HG03159 (cell line): ENCODE measurements around the gene MAPK7.

Source experiments
- ATAC-seq: cut with Tn5 transposase; IDR thresholded peaks from one replicate; pipeline ENCODE4 v1.9.1; 2021; ENCODE audit warnings: mild to moderate bottlenecking, moderate library complexity; ENCODE audit not compliant: unreplicated experiment

Gene MAPK7

DNA sequence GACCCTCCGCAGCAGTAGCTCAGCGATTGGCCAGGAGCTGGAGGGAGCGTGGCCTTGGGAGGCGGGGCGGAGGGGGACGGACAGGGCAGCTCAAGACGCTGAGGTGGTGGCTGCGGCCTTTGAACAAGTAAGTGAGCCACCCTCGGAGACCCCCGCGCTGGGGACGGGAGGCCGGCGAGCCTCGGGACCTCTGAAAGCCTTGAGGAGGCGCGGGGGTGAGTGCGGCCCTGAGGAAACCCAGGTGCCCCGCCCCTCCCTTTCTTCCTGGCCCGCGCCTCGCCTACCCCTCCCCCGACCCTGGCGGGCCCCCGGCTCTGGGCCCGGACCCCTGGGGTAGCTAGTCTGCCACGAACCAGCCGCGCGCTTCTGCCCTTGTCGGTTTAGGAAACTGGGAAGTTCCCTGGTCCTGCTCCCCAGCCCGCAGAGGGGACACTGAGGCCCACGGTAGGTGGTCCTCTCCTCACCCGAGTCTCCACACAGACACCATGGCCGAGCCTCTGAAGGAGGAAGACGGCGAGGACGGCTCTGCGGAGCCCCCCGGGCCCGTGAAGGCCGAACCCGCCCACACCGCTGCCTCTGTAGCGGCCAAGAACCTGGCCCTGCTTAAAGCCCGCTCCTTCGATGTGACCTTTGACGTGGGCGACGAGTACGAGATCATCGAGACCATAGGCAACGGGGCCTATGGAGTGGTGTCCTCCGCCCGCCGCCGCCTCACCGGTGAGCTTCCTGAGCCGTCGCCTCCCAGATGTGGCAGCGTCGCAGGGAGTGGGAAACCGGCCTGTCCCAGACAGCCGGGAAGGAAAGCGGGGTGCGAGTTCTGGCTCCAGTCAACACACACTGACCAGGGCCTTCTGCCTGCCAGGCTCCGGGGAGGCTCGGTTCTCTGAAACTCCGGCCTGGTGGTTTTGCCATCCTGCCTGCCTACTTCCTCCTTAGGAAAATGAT, at the start of gene MAPK7:
Gene MAPK7 (plus strand): TSS at position 83 of the 945 bp plus-strand sequence. CDS start 403 bp downstream, at position 486.
- peak; percentile 12 for ATAC-seq

DNA sequence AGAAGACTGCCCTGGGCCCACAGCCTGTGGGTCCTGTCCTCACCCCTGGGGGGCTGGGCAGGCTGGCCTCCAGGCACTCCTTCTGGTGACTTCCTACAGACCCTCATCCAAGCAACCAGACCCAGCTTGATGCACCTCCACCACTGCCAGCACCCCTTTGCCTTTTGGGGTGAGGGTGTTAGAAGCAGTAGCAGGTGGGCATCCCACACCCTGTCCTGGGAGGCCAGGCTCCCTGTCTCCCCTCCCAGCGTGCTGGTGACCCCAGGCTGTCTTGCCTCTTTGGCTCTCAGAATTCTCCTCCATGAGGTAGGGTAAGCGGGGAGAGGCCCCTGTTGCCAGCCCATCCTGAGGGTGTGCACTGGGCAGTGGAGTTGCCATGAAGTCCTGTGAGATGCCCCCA, 49.2 kb upstream of the MAPK7 start:
- ATAC-seq, result no peak

DNA sequence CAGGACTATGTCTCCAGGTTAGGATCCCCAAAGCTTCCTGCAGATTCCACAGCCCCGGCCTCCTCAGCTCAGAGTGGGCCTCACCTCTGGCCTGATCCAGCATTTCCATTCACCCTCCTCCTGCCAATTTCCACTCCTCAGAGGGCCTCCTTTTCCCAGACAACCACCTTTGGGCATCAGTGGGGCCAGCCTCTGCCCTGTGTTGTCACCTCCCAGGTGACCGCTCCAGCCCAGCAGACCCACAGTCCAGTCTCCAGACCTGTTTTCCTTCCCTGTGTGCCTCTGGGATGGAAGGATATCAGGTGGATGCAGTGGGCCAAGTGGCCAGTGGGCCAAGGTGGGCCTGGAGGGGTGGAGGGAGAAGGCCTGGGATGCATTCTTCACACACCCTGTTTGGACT, 48.5 kb upstream of the MAPK7 start:
- no peak for ATAC-seq

DNA sequence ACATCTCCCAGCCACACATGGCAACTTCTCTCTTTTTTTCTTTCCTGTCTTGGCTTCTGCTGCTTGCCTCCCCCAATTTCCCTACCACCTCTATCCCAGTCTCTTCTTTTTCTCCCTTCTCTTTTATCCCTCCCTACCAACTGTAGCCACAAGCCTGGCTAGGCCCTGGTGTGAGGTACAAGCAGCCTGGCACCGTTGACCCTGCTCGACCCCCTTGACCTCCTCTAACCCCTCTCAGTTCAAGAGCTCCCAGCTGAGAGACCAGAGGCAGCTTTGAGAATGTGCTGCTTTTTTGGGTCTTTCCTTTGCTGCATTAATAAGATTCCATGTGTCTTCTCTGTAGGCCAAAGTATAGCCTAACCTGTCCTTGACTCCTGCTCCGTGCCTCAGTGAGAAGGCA, 48.0 kb upstream of the MAPK7 start:
- ATAC-seq, result no peak

DNA sequence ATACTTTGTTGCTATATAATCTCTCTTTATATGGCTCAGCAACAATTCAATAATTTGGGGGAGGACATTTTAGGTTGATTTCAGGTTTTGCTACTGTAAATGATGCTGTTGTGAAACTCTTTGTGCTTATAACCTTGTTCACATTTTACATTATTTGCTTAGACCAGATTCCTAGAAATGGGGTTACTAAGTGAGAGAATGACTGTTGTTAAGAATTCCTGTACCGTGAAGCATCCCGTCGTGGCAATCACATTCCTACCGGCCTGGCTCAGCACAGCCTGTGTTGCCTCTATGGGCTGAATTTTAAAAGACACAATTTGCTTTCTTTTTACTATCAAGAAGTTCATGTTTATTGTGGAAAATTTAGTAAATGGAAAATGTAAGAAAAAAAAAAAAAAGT, 47.2 kb upstream of the MAPK7 start:
- no peak for ATAC-seq

DNA sequence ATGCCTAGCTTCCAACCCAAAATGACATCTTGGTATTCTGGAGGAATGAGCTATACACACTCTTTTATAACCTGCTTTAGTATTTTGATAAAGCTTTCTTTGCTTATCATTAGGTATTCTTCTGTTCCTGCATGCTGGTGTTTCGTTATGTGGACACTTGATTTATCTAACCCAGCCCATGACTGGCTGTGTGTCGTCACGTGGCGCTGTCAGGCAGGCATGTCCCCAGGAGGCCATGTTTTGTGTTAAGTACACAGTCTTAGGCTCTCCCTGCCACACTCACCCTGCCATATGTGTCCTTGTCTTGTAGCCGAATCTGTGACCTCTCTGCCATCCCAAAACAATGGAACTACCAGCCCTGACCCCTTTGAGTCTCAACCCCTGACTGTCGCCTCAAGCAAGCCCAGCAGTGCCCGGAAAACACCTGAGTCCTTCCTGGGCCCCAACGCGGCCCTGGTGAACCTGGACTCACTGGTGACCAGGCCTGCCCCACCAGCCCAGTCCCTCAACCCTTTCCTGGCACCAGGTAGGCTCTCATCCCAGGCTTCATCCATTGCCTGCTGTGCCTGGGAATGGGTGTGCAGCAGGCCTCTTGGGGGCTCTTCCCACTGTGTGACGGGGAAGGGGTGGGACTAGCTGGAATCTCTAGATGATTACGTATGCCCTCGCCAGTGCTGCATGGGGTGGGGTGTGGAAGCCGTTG, 46.6 kb upstream of the MAPK7 start:
- ATAC-seq, result no peak

DNA sequence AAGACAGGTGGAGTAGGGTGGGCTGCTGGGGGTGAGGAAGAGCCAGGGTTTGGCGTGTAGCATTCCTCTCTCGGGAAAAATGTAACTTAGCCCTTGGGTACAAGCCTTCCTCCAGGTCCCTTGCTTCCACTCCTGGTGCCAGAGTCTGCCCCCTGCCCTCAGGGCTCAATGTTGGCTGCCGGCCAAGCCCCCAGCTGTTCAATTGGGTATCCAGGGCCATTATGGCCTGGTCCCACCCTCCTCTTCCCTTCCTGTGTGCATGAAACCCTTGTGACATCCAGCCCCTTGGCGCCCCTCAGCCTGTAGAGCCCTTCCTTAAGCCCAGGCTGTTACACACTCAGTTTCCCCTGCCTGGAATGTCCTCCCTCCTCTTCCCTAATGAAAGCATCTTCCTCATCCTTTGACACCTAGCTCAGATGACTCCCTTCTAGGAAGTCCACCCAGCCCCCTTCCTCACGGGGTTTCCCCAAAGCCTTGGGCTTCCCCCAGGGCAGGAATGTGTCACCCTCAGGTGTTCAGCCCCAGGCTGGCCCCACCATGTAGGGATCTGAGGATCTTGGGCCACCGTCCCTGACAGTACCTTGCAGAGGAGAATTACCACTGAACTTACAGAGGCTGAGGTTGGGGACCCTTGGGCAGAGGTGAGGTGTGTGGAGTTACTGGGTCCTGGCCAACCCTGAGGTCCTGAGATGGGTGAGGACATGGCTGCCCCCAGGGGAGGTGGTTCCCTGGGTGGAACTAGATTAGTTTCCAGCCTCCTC, 45.7 kb upstream of the MAPK7 start:
- no peak for ATAC-seq

DNA sequence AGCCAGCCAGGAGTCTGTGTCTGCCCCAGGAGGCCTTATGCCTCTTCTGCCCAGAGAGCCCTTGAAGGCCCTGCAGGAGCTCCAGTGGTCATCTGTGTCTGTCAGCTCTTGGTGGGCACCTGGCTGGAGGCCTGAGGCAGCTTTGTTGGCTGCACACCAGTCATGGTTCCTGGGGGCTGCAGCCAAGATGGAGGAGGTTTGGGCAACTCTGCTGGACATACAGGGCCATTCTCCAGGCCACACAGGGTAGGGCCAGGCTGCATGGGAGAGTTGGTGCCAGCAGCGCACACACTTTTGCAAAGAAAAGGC, 45.2 kb upstream of the MAPK7 start:
- ATAC-seq, result no peak

DNA sequence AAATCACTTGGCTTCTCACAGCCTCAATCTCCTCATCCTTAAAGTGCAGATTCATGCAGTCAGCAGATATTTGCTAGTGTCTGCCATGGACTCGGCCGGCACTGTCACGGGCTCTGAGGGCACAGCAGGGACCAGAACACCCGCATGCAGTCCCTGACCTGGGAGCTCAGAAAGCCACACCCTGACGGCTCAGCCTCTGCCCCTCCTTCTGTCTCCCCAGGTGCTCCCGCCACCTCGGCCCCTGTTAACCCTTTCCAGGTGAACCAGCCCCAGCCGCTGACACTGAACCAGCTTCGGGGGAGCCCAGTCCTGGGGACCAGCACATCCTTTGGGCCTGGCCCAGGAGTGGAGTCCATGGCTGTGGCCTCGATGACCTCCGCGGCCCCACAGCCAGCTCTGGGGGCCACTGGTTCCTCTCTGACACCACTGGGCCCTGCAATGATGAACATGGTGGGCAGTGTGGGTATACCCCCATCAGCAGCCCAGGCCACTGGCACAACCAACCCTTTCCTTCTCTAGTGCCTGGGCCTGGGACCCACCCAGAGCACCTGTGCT, 44.5 kb upstream of the MAPK7 start:
- no peak for ATAC-seq

DNA sequence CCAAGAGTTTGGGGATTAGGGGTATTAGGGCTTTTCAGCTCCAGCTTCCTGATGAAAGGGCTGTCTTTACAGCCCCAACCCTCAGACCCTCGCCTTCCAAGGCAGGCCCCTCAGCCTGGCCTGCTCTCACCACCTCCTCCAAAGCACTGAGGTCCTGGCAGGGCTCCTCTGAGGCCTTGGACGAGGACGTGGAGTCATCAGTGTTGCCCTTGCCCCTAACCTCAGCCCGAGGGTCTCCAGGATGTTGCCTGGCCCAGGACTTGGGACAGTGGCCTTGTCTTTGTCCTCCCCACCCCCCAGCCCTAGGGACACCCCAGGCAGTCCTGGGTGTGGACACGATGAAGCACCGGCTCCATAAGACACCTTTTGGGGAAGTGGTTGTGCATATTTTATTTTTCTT, 44.0 kb upstream of the MAPK7 start:
- no peak for ATAC-seq

DNA sequence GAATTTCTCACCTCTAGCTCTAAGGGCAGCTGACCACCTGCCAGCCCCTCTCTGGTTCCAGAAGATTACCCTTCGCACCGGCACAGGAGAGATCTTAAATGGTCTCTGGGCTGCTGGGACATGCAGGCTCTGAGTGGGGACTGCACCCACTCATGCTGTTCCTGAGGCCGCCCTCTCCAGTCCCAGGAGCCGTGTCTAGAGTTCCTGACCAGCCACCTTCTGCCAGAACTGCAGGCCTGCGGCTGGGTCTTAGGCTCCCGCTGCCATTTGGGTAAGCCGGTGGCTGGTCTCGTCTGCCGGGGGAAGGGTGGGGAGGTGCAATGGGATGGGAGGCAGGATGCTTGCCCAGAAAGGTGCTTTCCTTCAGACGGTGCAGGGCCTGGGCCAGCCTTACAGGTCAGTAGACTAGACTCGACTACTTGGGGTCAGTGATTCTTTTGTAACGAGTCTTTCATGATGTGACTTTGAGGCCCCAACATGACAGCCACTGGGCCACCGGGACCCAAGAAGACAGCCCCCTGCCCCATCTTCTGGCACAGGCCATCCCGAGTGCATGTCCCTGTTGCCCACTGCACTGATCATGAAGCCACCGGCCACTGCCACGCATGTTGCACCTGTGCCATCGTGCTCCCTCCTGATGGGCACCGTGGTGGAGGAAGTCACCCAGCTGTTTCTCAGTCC, 42.2 kb upstream of the MAPK7 start:
- ATAC-seq, result no peak

DNA sequence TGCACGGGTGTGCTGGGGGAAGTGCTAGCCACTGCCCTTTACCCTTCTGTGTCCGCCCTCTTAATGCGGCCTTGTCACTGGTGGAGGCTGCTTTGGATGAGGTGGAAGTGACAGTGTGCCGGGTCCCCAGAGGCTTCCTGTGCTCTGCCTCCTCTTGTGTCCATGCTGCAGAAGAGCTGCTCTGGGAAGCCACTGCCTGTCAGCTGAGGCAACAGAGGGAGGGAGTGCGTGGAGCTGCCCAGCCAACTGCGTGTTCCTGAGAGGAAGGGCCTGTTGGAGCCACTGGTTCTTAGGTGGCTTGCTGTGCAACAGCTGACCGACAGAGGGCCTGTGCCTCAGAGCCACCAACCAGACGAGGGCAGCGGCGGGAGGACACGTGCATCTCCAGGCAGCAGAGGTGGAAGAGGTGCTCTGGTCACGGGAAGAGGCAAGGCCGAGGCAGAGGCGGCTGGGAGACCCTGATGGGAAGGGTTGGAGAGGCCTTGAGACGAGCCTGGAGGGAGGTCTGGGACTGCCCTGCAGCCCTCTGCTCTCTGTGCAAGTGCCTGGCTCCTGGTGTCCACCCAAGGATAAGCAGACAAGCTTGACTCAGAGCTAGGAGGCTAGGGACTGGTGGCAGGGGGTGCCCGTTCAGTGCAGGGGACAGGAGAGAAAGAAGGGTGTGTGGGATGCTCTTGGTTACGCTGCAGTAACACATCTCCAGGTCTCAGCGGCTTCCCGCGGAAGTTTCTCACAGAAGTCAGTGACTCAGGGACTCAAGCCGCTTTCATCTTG, 41.2 kb upstream of the MAPK7 start:
- ATAC-seq, result no peak

DNA sequence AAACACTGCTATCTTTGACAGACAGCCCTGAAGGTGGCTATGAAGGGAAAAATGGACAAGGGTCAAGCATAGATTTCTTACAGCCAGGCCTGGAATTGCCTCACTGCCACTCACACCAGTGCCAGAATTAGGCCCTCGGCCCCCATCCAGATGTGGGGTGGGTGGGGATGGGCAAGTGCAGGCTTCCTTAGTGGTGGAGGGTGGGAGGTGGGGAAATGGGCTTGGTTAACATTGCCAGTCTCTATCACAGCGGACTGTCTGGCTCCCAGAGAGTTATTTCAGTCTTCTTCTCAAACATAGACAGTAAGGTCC, 40.6 kb upstream of the MAPK7 start:
- ATAC-seq, result no peak

DNA sequence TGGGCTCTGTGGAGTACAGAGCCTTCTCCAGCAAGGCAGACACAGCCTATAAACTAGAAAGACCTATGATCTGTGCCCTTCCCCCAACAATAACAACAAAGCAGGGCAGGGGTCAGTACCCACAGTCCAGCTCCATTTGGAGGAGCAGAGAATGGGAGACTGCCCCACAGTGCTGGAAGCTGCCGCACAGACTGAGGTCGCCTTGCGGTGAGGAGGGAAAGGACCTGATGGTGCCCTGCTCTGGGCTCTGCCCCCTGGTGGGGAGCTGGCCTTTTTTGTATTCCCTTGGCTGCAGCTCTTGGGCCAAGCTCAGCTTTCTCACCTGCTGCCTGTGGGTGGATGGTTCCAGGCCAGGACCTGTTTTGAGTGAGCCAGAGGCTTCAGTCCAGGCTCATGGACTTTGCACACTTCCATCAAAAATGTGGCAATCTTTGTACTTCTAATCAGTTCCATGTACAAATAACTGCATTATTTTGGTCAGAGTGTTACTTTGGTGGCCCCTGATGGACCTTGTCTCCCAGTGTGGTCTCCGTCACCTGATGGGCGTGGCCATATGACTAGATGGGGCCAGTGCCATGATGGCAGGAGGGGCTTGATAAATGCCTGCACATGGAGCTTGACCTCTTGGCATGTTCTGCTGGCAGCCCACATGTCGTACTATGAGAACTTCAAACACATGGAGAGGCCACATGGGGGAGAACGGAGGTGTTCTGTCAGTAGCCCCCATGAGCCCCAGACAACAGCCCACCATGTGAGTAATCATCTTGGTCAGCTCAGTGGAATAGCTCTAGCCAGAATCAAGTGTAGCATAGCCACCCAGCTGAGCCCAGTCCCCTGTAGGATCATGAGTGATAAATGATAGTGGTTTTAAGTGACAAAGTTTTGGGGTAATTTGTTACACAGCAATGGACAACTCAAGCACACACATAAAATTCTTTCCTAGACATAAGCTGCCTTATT, 40.0 kb upstream of the MAPK7 start:
- no peak for ATAC-seq

DNA sequence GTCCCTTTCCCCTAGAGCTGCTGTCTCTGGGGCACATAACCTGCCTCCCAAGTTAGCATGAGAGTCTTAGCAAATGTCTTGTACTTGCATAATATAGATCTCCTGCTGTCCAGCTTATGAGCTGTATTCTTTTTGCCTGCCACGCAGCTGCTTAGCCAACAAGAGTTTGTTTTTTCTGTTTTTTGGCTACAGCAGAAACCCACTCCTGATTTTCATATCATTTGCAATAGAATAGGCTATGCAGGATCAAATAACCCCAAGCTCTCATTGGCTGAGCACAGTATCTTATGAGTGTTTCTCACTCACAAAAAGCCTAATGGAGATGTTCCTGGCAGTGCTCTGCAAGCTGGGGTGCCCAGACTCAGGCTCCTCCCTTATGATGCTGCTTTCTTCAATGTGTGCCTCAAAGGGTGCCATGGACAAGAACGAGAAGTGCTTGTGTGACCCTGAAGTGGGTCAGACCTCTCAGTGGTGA, 38.9 kb upstream of the MAPK7 start:
- no peak for ATAC-seq

DNA sequence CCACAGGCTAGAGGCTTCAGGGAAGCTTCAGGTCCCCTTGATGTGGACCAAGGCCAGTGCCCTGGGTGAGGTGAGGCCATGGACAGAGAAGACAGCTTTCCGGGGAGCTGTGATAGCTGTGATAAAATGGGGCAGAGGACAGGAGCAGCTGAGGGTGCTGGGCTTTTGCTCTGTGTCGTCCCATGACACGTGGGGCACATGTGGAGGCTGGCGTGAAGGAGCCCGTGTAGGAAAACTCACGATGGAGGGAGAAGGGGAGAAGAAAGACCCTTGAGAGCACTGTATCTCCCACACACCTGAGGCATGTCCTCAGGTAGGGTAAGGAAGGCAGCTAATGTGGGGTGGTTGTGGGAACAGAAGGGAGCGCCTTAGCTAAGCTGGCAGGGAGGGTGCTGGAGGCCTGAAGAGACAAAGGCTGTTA, 37.1 kb upstream of the MAPK7 start:
- ATAC-seq, result no peak

DNA sequence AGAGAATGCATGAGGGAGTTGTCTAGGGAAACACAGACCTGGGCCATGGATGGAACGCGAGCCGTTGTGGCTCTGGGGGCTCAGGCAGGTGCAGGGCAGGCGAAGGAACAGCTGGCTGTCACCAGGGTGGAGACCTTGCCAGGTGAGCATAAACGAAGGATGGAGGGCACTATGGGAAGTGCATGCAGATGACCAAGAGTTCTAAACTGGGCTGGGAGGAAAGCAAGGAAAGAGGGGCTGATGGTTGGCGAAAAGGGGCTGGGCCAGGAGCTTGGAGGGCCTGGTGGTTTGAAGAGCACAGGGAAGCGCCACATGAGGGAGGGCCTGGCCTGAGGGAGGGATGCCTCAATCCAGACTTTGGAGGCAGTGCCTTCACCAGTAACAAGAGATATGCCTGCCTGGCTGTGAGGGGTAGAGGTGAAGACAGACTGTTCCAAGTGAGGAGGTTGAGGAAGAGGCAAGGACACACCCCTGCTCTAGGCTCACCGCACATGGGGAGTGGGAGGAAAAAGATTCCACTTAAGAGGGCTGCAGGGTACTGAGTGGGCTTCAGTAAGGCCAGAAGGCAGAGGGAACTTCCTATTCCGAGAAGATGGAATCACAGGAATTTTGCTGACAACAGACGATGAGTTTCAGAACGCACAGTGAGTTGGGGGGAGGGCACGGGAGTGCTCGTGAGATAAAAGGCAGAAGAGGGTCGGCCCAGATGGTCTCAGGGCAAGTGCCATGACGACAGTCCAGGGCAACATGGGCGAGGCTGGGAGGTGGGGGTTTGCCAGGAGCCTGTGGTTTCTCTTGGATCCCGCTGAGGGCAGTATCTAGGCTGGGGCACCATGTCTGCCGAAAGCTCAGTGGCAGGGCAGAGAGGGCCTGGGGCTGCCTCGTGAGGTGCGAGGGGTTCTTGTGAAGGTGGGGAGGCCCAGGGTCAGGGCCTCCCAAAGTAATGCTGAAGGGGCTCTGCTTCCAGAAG, 36.4 kb upstream of the MAPK7 start:
- ATAC-seq, result no peak
